ENCODE data around the gene EME2. TPM values are rescaled to one million over a fixed set of nuclear protein-coding genes. Genes with fewer than 3 reads are reported as not detected.

Gene EME2
- total and polyA plus RNA-seq, 3 donors from 2014 or later: 12.5 to 34.2 (median 20.3) TPM

- H3K4me3 ChIP-seq: no peak overlapping the region
- H3K4me1 ChIP-seq: peaks cover 16% of the 10 kb centered on the region
- no peak for DNase-seq
- no peaks in the 10 kb centered on the region for H3K36me3 ChIP-seq (ENCODE audit: low read depth, missing control alignments)
- no peak overlapping the region for H3K27ac ChIP-seq
- intact Hi-C loops (cut with DNase I; ENCODE audit: low total_unique reads): no loop called here
- WGBS, 2 donors: 87 to 89% methylated on average over 17 to 26 of the region's 26 CpGs
- no peak for TF ChIP-seq POLR2A (IDR thresholded peaks at IDR 0.05)
- no peak for TF ChIP-seq CTCF (IDR thresholded peaks at IDR 0.05)
- H3K27me3 ChIP-seq: no peaks in the 10 kb centered on the region
- no peaks in the 10 kb centered on the region for H3K9me3 ChIP-seq
These were observed 12.6 kb downstream of the EME2 start for GRCh38 chr16:1784977-1785845.

DNA sequence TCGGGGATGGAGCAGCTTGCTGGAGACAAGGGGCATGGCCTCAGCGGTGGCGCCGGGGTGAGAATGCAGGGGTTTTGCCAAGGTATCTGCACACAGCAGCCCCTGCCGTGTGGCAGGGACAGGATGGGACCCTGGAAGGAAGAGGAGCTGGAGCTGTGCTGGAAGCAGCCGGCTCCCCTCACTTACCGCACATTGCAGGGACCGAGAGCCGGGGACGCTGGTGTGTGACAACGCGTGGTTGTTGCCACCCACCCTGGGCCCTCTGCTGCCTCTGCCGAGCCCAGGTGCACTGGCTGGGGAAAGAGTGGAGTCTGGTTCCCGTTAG lies 13.2 kb downstream of the EME2 start:
- H3K9me3 ChIP-seq: no peaks in the 10 kb centered on the region
- TF ChIP-seq CTCF (IDR thresholded peaks at IDR 0.05) (no peak), POLR2A (IDR thresholded peaks at IDR 0.05) (no peak)
- no peaks in the 10 kb centered on the region for H3K36me3 ChIP-seq (ENCODE audit: low read depth, missing control alignments)
- peaks cover 16% of the 10 kb centered on the region for H3K4me1 ChIP-seq
- intact Hi-C loops (cut with DNase I; ENCODE audit: low total_unique reads): no loop called here
- WGBS, 2 donors: 40 to 93% methylated on average over 1 to 13 of the region's 14 CpGs
- H3K4me3 ChIP-seq: no peak overlapping the region
- DNase-seq: no peak
- no peak overlapping the region for H3K27ac ChIP-seq
- no peaks in the 10 kb centered on the region for H3K27me3 ChIP-seq

DNA sequence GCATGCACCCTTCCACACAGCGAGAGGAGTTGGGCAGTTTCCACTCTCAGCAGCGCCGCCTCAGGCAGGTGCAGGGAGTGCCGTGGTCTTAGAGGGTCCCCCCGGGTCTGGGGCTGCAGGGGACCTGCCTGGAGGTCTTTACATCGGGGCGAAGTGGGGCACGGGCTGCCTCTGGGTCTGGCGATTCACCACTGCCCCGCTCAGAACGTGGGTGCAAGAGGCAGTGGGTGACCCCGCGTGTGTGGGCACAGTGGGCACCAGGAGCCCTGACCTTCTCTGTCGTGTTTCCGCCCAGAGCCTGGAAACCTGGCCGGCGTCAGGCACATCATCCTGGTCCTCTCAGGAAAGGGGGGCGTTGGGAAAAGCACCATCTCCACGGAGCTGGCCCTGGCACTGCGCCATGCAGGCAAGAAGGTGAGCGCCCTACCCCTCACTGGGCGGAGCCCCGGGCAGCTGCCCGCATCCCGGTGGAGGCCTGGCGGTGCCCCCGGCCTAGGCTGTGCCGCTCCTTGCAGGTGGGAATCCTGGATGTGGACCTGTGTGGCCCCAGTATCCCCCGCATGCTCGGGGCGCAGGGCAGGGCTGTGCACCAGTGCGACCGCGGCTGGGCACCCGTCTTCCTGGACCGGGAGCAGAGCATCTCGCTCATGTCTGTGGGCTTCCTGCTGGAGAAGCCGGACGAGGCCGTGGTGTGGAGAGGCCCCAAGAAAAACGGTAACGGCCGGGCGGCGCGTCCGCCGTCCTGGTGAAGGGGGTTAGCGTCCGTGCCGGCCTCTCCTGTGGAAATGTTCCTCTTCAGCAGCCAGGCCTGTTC lies 13.8 kb downstream of the EME2 start:
- peaks cover 11% of the 10 kb centered on the region for H3K4me1 ChIP-seq
- peak in 1 of 3 experiments; percentile 23 for TF ChIP-seq CTCF (IDR thresholded peaks at IDR 0.05)
- no peak for TF ChIP-seq POLR2A (IDR thresholded peaks at IDR 0.05)
- no peaks in the 10 kb centered on the region for H3K9me3 ChIP-seq
- H3K36me3 ChIP-seq (ENCODE audit: low read depth, missing control alignments): no peaks in the 10 kb centered on the region
- H3K27me3 ChIP-seq: no peaks in the 10 kb centered on the region
- no peak overlapping the region for H3K4me3 ChIP-seq
- intact Hi-C loops (cut with DNase I; ENCODE audit: low total_unique reads): no loop called here
- no peak for DNase-seq
- 81 to 88% methylated on average over 3 to 41 of the region's 51 CpGs for WGBS, 2 donors
- no peak overlapping the region for H3K27ac ChIP-seq

GRCh38 chr16:1787056-1787321 lies 14.4 kb downstream of the EME2 start:
- intact Hi-C loops (cut with DNase I; ENCODE audit: low total_unique reads): no loop called here
- DNase-seq: no peak
- Histone ChIP-seq H3K9me3 (no peaks in the 10 kb centered on the region), H3K27ac (no peak overlapping the region), H3K4me3 (no peak overlapping the region), H3K4me1 (peaks cover 7% of the 10 kb centered on the region), H3K27me3 (no peaks in the 10 kb centered on the region), H3K36me3 (ENCODE audit: low read depth, missing control alignments) (no peaks in the 10 kb centered on the region)
- TF ChIP-seq CTCF (IDR thresholded peaks at IDR 0.05) (no peak), POLR2A (IDR thresholded peaks at IDR 0.05) (no peak)
- WGBS, 2 donors: 86 to 94% methylated on average over 3 to 6 of the region's 6 CpGs

Measured in testis (tissue), 3 donors.